AG10803 (cell line): Measurements from ENCODE around the gene FOXN3.

Experiments used
- DNase-seq: peaks from one replicate; pipeline ENCODE4 v3.0.0; 2010; ENCODE audit warnings: low read depth
- H3K4me3 ChIP-seq: 2 replicates; pipeline ENCODE4 v1.5.1; 2011; ENCODE audit warnings: mild to moderate bottlenecking, low read length, control low read depth
- TF ChIP-seq, protein P1 (sequence below): conservative IDR thresholded peaks from 2 replicates; pipeline ENCODE4 v1.5.1; 2011; ENCODE audit warnings: mild to moderate bottlenecking, low read length, control low read depth, inconsistent platforms

FOXN3 gene

DNA sequence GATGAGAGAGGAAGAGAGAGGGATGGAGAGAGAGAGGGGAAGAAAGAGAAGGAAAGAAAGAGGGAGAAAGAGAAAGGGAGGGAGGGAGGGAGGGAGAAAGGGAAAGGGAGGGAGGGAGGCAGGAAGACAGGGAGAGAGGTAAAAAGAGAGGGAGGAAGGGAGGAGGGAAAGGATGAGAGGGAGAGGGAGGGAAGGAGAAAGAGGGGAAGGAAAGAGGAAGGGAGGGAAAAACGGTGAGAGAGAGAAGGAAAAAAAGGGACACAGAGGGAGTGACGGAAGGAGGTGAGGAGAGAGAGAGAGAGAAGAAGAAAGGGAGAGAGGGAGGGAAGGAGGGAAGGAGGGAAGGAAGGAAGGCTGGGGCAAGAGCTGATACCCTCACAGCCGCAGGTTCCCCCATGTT lies 56.8 kb downstream of the FOXN3 start:
- no peak overlapping the region for H3K4me3 ChIP-seq
- TF ChIP-seq, protein P1, sequence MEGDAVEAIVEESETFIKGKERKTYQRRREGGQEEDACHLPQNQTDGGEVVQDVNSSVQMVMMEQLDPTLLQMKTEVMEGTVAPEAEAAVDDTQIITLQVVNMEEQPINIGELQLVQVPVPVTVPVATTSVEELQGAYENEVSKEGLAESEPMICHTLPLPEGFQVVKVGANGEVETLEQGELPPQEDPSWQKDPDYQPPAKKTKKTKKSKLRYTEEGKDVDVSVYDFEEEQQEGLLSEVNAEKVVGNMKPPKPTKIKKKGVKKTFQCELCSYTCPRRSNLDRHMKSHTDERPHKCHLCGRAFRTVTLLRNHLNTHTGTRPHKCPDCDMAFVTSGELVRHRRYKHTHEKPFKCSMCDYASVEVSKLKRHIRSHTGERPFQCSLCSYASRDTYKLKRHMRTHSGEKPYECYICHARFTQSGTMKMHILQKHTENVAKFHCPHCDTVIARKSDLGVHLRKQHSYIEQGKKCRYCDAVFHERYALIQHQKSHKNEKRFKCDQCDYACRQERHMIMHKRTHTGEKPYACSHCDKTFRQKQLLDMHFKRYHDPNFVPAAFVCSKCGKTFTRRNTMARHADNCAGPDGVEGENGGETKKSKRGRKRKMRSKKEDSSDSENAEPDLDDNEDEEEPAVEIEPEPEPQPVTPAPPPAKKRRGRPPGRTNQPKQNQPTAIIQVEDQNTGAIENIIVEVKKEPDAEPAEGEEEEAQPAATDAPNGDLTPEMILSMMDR, result no peak
- DNase-seq, result no peak

DNA sequence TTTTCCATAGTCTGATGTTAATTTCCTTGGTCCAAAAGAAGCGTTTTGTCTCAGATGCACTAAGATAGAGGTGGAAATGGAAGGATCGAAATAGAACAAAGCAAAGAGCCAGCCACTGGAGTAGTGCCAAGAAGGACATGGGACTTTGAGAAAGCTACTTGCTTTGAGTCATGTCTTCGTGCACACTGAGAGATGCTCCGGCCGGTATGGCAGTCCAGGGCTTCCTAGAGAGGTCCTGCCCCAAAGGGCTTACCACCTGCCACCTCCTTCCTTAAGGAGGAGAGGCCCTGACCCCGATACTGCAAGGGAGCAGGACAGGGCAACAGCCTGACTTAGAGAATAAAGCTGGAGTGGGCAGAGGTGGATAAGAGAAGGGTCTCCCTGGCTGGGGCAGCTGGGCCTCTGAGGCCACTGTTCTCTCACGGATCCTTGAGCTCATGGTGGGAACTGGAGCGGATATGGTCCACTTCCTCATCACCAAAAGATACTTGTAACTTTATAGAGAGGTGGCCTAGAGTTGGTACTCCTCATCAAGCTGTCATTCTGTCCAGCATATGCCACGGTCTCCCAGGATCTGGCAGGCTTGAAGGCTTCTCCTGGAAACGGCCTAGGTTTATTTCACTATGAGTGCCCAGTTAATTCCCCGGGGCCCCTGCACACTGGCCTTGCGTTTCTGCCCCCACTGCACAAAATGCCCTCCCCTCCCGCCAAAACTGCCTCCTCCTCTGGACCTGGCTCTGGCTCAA lies 57.4 kb downstream of the FOXN3 start:
- TF ChIP-seq, protein P1, result no peak
- DNase-seq, result no peak
- H3K4me3 ChIP-seq, result no peak overlapping the region

DNA sequence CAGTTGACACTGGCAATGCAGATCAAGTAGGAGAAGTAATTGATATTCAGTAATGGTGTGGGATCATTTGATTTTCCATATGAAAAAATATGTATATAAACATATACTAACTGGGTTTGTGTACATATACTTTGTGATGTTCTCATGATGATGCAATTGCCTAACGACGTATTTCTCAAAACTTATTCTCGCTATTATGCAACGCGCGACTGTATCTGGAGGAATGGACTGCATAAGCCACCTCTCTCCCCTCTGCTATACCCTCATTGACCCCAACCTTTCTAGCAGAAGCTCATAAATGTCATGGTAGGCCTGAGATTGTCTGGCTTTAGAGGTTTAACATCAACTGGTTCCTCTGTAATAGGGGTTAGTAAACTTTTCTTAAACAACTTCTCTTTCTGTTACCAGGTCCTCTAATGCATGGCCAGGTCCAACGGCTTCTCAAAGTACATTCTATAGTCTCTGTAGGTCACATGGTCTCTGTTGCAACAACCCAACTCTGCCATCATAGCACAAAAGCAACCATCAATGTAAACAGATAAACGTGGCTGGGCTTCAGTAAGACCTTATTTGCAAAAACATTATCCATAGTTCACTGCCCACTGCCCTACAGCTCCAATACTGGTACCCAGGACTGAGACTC lies 59.3 kb downstream of the FOXN3 start:
- DNase-seq, result no peak
- H3K4me3 ChIP-seq, result no peak overlapping the region
- TF ChIP-seq, protein P1, result no peak

GRCh38 chr14:89356927-89357326 lies 60.1 kb downstream of the FOXN3 start:
- DNase-seq, result no peak
- TF ChIP-seq, protein P1, result no peak
- no peak overlapping the region for H3K4me3 ChIP-seq

GRCh38 chr14:89356496-89356895 lies 60.5 kb downstream of the FOXN3 start:
- H3K4me3 ChIP-seq, result no peak overlapping the region
- TF ChIP-seq, protein P1, result no peak
- DNase-seq, result no peak

- no peak for DNase-seq
- TF ChIP-seq, protein P1, result no peak
- H3K4me3 ChIP-seq, result no peak overlapping the region
These were observed 63.3 kb downstream of the FOXN3 start for GRCh38 chr14:89353766-89354113.
